Stimulated activated CD8-positive, alpha-beta memory T cell treated with anti-CD3 and anti-CD28 coated beads, Interleukin-15, amount 100 ng/mL, for 1 hour (primary cell): ENCODE measurements around the gene USP53.
"Not testable (repeated sequence)": the region's sequence is repeated elsewhere in the genome, so short reads cannot be mapped to it uniquely, and the experiment has no call there.

Experiments
- DNase-seq: peaks from one replicate; pipeline ENCODE4 v3.0.0-alpha.2; 2020; ENCODE audit warnings: low read depth

The USP53 gene

DNA sequence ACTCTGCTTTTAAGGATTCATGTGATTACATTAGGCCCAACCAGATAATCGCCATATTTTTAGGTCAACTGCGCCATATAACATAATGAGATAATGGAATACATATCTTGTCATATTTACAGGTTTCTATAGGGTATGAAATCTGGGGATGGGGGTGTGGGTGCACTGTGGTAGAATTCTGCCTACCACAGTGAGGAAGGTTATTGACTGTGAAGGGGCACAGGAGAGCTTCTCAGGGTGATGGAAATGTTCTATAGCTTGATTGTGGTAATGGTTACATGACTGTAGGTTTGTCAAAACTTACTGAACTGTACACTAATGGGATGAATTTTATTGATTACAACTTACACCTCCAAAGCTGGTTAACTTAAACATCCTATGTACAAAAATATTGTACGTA, 15.9 kb downstream of the USP53 start:
- DNase-seq, result no peak

DNA sequence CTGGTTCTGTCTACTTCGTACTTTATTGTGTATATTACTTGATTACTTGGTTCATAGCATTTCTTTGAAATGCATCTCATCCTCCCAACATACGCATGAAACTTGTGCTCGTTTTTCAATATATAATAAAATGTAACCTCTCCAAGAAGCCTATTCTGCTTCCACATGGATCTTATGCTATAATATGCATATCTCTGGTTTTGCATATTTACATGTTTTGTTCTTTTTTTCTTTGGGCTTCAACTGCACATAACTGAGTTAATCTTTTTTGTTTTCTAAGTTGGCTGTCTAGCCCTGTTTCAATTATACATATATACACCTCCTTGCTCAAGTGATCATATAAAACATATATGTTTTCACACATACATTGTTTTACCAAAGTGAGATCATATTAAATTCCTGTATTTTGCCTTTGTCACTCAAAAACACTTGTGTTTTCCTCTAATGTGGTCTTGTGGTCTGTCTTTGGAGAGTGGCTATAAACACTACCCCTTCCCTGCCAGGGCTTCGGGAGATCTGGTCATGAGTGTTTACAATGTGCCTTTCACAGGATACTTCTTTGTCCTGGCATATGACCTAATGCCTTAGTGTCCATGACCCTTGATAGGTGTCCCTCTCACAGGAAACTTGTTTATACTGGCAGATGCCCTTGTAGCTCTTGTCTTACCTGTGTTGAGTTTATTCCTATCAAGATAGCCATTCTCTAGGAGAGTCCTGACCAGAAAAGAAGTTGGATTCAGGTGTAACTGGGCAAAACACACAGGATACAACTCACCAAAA, 17.6 kb downstream of the USP53 start:
- no peak for DNase-seq

DNA sequence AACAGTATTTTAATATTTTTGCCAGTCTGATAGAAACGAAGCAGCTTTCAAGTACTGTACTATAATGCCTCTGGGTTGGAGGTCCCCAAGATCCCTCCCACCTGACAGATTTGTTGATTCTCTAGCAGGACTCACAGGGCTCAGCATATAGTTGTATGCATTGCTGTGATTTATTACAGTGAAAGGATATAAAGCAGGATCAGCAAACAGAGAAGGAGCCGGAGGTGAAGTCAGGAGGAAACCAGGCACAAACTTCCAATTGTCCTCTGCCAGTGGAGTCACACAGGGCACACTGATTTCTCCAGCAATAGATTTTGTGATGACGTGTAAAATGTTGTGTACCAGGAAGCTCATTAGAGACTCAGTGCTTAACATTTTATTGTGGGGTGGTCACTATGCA, 19.0 kb downstream of the USP53 start:
- no peak for DNase-seq

DNA sequence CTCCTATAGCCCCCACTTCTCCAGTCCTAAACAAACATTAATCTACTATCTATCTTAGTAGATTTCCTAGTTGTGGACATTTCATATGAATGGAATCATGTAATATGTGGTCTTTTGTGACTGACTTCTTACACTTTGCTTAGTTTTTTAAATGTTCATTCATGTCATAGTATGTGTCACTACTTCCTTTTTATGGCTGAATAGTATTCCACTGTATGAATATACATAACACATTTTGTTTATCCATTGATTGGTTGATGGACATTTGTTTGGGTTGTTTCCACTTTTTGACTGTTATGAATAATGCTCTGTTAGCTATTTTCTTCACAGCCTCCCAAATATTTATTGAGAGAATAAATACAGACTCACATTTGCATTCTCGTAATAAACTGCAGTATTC, 19.8 kb downstream of the USP53 start:
- DNase-seq, result no peak

- no peak for DNase-seq
Observed at GRCh38 chr4:119233191-119233590, 20.7 kb downstream of the USP53 start.

DNA sequence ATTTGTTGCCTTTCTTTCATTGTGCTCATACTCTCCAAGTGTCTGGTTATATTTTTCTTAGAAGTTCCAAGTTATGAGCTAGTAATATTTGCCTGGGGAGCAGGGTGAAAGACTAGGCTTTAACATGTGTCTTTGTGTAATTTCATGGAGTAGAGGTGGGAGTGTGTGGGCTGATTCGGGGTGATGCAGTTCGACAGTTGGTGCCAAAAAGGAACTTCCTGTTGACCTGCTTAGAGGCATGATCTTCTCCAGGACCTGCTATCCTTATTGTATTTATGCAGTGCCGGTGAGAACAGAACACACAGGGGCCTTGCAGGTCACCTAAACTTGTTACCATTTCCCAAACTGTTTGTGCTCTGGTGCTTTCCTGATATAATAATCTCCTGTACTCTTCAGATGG, 21.2 kb downstream of the USP53 start:
- DNase-seq, result no peak

DNA sequence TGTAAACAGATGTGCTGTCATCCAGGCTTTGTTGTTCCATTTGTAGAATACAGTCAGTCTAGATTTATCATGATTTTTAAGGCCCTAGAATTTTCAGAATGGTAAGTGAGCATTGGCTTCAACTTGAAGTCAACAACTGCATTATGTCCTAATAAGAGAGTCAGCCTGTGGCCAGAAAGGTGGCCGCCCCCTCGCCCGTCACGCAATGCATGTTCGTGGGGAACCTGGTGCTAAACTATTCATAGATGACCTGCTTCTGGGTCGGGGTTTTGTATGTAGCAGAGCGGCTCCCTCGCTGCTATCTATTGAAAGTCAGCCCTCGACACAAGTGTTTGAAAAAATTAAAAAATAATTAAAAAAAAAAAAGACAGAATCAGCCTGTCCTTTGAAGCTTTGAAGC, 24.7 kb downstream of the USP53 start:
- DNase-seq, result no peak

DNA sequence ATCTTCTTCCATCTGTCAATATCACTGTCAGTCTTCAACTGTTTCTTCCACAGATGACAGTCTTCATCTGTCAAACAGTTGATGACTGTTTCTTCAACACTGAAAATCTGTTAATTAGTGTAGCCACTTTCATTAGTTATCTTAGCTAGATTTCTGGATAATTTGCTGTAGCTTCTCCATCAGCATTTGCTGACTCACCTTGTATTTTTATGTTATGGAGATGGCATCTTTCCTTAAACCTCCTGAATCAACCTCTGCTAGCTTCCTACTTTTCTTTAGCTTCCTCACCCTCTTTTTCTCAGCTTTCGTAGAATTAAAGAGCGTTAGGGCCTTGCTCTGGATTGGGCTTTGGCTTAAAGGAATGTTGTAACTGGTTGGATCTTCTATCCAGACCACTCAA, 25.1 kb downstream of the USP53 start:
- no peak for DNase-seq

DNA sequence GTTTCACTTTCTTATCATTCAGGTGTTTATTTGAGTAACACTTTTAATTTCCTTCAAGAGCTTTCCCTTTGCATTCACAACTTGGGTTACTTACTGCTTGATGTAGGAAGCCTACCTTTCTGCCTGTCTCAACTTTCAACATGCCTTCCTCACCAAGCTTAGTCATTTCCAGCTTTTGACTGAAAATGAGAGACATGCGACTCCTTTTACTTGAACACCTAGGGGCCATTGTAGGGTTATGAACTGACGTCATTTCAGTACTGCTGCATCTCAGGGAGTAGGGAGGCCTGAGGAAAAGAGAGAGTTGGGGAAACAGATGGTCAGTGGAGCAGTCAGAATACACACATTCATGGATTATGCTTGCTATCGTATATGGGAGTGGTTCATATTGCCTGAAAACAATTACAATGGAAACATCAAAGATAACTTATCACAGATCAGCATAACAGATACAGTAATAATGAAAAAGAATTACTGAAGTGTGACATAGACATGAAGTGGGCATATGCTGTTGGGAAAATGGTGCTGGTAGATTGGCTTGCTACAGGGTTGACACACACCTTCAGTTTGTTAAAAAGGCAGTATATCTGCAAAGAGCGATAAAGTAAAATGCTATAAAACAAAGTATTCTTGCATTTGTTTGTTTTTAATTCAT, 25.7 kb downstream of the USP53 start:
- no peak for DNase-seq

GRCh38 chr4:119240128-119240527, 27.6 kb downstream of the USP53 start:
- DNase-seq, result no peak

GRCh38 chr4:119240568-119240967, 28.1 kb downstream of the USP53 start:
- no peak for DNase-seq

DNA sequence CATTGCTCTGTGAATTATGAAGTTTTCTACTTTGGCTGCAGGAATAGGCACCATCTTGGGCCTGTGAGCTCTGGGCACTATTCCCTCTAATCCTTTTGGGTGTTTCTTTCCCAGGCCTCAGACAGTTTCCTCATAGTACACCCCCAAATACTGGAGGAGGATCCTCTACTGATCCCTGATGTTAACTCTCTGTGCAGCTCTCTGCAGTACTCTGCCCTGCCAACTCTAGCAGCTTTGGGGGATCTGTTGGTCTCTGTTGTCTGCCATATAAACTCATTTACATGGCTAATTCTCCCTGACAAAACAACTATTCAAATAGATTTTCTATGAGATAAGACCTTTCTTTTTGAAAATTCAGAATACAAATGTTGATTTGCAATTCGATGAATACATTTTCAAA, 29.9 kb downstream of the USP53 start:
- DNase-seq, result no peak

DNA sequence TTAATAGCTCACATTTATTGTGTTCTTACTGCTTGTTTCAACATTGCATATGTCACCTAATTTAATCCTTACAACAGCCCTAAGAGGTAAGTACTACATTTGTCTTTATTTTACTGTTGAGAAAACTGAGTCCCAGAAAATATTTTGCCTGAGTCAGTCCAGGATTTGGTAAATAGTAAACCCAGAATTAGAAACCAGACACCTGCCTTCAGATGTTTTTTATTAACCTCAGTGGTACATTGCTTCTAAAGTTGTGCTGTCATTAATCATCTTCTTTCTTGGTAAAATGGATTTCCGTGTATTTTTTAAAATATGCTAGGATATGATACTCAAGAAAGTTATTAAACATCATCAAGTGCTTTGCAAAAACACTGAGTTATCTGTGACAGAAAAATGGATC, 31.4 kb downstream of the USP53 start:
- no peak for DNase-seq

- DNase-seq, result no peak
Observed at GRCh38 chr4:119244344-119244743, 31.8 kb downstream of the USP53 start.

- DNase-seq, result no peak
Observed at GRCh38 chr4:119244832-119245231, 32.3 kb downstream of the USP53 start.

DNA sequence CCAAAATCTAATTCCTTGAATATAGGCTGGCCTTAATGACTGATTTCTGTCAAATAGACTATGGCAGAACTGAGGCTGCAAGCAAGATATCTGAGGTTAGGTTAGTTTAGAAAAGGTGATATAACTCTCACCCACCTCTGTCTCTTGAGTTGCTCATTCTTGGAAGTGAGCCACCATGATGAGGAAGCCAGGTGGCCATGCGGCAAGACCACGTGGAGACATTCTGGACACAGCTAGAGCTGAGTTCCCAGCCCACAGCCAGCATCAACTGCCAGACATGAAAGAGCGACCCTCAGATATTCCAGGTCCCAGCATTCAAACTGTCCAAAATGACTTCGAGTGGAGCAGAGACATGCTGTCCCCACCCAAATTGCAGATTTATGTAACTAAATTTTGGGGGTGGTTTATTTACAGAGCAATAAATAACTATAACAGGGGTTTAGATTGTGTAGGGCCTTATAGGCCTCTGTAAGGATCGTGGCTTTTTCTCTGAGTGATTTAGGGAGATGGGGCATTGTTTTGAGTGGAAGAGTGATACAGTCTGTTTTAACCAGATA, 33.7 kb downstream of the USP53 start:
- DNase-seq, result no peak

- DNase-seq, result not testable (repeated sequence)
Observed at GRCh38 chr4:119251037-119251436, 38.5 kb downstream of the USP53 start.

DNA sequence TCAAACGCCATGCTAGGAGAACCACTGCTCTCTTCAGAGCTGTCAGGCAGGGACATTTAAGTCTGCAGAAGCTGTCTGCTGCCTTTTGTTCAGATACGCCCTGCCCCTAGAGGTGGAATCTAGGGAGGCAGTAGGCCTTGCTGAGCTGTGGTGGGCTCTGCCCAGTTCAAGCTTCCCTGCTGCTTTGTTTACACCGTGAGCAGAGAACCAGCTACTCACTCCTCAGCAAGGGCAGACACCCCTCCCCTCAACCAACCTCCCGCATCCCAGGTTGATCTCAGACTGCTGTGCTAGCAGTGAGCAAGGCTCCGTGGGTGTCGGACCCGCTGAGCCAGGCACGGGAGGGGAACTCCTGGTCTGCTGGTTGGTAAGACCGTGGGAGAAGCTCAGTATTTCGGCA, 42.7 kb downstream of the USP53 start:
- not testable (repeated sequence) for DNase-seq

GRCh38 chr4:119260528-119260927, 48.0 kb downstream of the USP53 start:
- no peak for DNase-seq

- DNase-seq, result no peak
Observed at GRCh38 chr4:119261986-119262385, 49.5 kb downstream of the USP53 start.

DNA sequence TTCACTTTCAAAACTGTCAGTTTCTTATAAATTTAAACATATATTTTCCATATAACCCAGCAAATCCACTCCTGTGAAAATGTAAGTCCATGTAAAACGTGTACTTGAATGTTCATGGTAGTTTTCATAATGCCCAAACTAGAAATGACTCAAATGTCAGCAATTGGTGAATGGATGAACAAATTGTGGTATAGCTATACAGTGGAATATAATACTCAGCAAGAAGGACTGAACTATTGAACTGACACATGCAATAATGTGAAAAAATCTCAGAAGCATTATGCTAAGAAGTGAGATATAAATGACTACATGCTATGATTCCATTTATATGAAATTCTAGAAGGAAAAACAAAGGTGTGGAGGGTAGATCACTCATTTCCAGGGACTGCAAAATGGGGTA, 52.2 kb downstream of the USP53 start:
- no peak for DNase-seq

DNA sequence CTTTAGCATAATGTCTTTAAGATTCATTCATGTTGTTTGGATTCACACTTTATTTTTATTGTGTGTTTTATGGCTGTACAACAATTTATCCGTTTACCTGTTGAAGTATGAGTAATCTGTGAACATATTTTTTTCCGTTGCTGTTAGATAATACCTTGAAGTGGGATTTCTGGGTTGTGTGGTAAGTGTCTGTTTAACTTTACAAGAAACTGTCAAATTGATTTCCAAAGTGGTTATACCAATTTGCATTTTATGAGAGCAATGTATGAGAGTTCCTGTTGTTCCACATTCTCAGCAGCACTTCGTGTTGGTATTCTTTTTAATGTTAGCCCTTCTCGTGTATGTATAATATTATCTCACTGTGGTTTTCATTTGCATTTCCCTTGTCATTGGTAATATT, 53.6 kb downstream of the USP53 start:
- no peak for DNase-seq

DNA sequence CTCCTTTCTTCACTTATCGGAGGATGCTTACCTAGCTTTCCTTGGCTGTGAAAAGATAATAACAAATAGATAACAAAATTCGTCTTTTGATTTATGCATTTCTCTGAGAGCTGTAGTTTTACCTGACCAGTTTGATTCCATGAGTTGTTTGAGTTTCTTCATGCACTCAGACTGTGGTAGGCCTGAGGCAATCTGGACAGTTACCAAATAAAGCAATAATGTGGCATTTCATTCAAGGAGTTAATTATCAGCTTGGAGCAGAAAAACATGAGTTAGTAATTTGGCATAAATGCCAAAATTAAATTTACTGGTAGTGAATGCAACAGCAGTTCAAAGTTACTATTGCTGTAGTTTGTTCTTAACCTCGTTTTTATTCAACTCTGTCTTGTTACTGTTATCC, 56.0 kb downstream of the USP53 start:
- no peak for DNase-seq
